Urinary bladder (tissue), 4 donors: ENCODE data around the gene C1orf21. TPM values are rescaled to one million over a fixed set of nuclear protein-coding genes. Genes with fewer than 3 reads are reported as not detected.

Experiments
- DNase-seq: peaks from one replicate; pipeline ENCODE4 v3.0.0-alpha.2; 2015; ENCODE audit errors: extremely low spot score
- H3K27ac ChIP-seq: one replicate; pipeline ENCODE4 v1.5.1; 2013; ENCODE audit warnings: low read depth, mild to moderate bottlenecking, moderate library complexity
- H3K36me3 ChIP-seq: one replicate; pipeline ENCODE4 v1.6.1; 2013; ENCODE audit warnings: mild to moderate bottlenecking, moderate library complexity; ENCODE audit not compliant: insufficient read depth
- H3K4me1 ChIP-seq: one replicate; pipeline ENCODE4 v1.6.1; 2013; ENCODE audit warnings: mild to moderate bottlenecking, moderate library complexity; ENCODE audit not compliant: insufficient read depth
- H3K4me3 ChIP-seq: one replicate; pipeline ENCODE4 v1.5.1; 2013; ENCODE audit warnings: low read depth, low read length
- WGBS: extraction: QIAGEN DNeasy Blood & Tissue Kit; methylation state at CpG from one replicate; pipeline ENCODE4 v1.1.7; 2013; 5-methylcytosine and 5-hydroxymethylcytosine counted together
- polyA plus RNA-seq: library from polyadenylated mRNA; stranded (reverse); fragments of 200-250 nt; gene quantifications from one replicate; pipeline ENCODE4 v1.2.3, GENCODE V29; 2013
- total RNA-seq: library from RNA; depleted of rRNA; stranded (reverse); fragments of >200 nt; gene quantifications from one replicate; pipeline ENCODE4 v1.2.3, GENCODE V29; 2014
- donor health status: healthy with polysubstance abuse.
- donor health status: healthy.

C1orf21 gene
- total and polyA plus RNA-seq, 2 donors = 67.3 to 100 TPM

GRCh38 chr1:184408580-184408979 lies 21.8 kb downstream of the C1orf21 start:
- Histone ChIP-seq H3K4me3 (no peak overlapping the region), H3K27ac (no peak overlapping the region), H3K4me1 (peaks cover 5% of the 10 kb centered on the region), H3K36me3 (no peaks in the 10 kb centered on the region)
- DNase-seq = no peak
- 80% methylated on average over 2 of the region's 2 CpGs for WGBS

GRCh38 chr1:184409011-184409410 lies 22.2 kb downstream of the C1orf21 start:
- WGBS = 59% methylated on average over 3 of the region's 3 CpGs
- no peak overlapping the region for H3K4me3 ChIP-seq

GRCh38 chr1:184412472-184412871 lies 25.6 kb downstream of the C1orf21 start:
- Histone ChIP-seq H3K27ac (no peak overlapping the region), H3K4me3 (no peak overlapping the region), H3K36me3 (no peaks in the 10 kb centered on the region), H3K4me1 (peaks cover 3% of the 10 kb centered on the region)
- DNase-seq = no peak
- WGBS = 100% methylated on average over 1 of the region's 1 CpG

More at GRCh38 chr1:184409011-184409410, 22.2 kb downstream of the C1orf21 start:
- no peak for DNase-seq
- Histone ChIP-seq H3K27ac (no peak overlapping the region), H3K36me3 (no peaks in the 10 kb centered on the region), H3K4me1 (peaks cover 5% of the 10 kb centered on the region)

- peaks cover 2% of the 10 kb centered on the region for H3K4me1 ChIP-seq
These were observed 29.7 kb downstream of the C1orf21 start for GRCh38 chr1:184416481-184416880.

GRCh38 chr1:184416946-184417345 lies 30.1 kb downstream of the C1orf21 start:
- H3K4me3 ChIP-seq = no peak overlapping the region
- no peak for DNase-seq
- no peaks in the 10 kb centered on the region for H3K36me3 ChIP-seq
- H3K27ac ChIP-seq = no peak overlapping the region
- 43% methylated on average over 3 of the region's 3 CpGs for WGBS
- H3K4me1 ChIP-seq = peaks cover 2% of the 10 kb centered on the region

More at GRCh38 chr1:184416481-184416880, 29.7 kb downstream of the C1orf21 start:
- no peaks in the 10 kb centered on the region for H3K36me3 ChIP-seq
- WGBS = 30% methylated on average over 2 of the region's 2 CpGs
- H3K27ac ChIP-seq = no peak overlapping the region
- H3K4me3 ChIP-seq = no peak overlapping the region
- no peak for DNase-seq

GRCh38 chr1:184417916-184418315 lies 31.1 kb downstream of the C1orf21 start:
- Histone ChIP-seq H3K27ac (no peak overlapping the region), H3K4me1 (peaks cover 2% of the 10 kb centered on the region), H3K36me3 (no peaks in the 10 kb centered on the region), H3K4me3 (no peak overlapping the region)
- WGBS = 100% methylated on average over 1 of the region's 1 CpG
- no peak for DNase-seq

DNA sequence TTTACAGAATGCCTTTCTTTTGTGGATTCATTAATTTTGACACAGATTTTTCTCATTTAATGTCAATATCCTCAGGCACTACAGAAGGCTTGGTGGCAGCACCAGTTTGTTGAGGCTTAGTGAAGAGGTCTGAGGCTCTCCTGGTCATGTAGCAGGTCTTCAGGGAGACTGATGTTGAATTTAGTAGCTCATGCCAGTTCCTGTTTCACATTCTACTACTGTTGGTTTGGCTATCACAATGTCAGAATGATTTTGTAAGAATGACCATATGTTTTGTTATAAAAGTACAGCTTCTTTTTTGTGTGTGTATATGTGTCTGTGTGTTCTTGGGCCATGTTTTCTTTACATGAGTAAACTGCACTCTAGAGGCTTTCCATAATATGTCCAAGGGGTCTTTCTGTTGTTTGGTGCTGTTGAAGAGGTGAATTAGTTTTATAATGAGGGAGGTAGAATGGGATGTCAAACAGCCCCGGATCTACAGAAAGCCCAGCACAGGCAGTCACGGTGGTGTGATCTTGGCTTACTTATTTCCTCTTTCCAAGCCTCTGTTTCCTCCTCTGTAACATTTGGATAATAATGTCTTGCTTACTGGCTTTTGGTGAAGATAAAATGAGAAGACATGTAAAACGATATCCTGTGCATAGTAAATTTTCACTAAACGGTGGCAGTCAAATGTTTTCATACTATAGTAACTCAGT lies 32.0 kb downstream of the C1orf21 start:
- no peaks in the 10 kb centered on the region for H3K36me3 ChIP-seq
- H3K4me3 ChIP-seq = no peak overlapping the region
- peaks cover 2% of the 10 kb centered on the region for H3K4me1 ChIP-seq
- DNase-seq = no peak
- H3K27ac ChIP-seq = no peak overlapping the region
- WGBS = 81% methylated on average over 4 of the region's 4 CpGs

GRCh38 chr1:184419350-184420161 lies 32.7 kb downstream of the C1orf21 start:
- DNase-seq = no peak
- Histone ChIP-seq H3K36me3 (no peaks in the 10 kb centered on the region), H3K4me1 (peaks cover 2% of the 10 kb centered on the region), H3K27ac (no peak overlapping the region), H3K4me3 (no peak overlapping the region)
- WGBS = 74% methylated on average over 5 of the region's 5 CpGs

- no peaks in the 10 kb centered on the region for H3K36me3 ChIP-seq
- no peak overlapping the region for H3K4me3 ChIP-seq
- WGBS = 61% methylated on average over 9 of the region's 9 CpGs
- DNase-seq = no peak
- H3K4me1 ChIP-seq = peaks cover 2% of the 10 kb centered on the region
- no peak overlapping the region for H3K27ac ChIP-seq
These were observed 35.8 kb downstream of the C1orf21 start for GRCh38 chr1:184422490-184423233.

DNA sequence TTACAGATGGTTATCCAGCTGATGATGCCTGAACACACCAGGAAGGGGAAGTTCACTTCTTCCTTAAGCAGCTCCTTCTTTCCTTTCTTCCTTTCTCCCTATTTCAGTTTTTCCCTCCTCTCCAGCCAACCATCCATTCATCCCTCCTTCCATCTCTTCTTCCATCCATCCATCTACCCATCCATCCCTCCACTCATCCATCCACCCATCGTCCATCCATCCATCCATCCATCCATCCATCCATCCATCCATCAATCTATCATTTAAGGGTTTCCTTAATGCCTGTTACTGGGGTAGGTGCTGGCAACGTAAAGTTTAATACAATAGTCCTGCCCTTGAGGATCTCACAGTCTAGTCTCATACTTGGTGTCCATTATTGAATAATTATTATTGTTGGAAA lies 36.8 kb downstream of the C1orf21 start:
- Histone ChIP-seq H3K36me3 (no peaks in the 10 kb centered on the region), H3K4me1 (peaks cover 2% of the 10 kb centered on the region), H3K4me3 (no peak overlapping the region), H3K27ac (no peak overlapping the region)
- 75% methylated on average over 2 of the region's 2 CpGs for WGBS
- no peak for DNase-seq

DNA sequence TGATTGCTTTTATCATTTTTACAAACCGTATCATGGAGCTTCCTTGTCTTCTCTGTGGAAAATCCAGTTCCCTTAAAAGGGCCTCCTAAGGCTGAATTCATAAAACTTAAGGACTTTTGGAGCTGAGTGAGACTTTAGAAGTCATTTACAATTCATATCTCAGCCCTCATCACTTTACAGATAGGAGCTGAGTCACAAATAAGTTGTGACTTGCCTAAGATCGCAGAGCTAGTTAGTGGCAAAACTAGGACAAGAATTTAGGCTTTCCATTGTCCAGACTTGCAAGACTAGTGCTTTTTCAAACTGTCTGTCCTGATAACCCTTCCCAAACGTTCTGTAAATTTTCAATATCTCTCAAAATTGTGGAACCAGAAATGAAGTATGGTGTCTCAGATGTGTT lies 37.3 kb downstream of the C1orf21 start:
- H3K27ac ChIP-seq = no peak overlapping the region
- DNase-seq = no peak
- no peaks in the 10 kb centered on the region for H3K36me3 ChIP-seq
- peaks cover 2% of the 10 kb centered on the region for H3K4me1 ChIP-seq
- WGBS = 49% methylated on average over 3 of the region's 3 CpGs
- no peak overlapping the region for H3K4me3 ChIP-seq

GRCh38 chr1:184424945-184425344 lies 38.1 kb downstream of the C1orf21 start:
- H3K36me3 ChIP-seq = no peaks in the 10 kb centered on the region
- WGBS = 80% methylated on average over 2 of the region's 2 CpGs
- no peak overlapping the region for H3K4me3 ChIP-seq
- H3K27ac ChIP-seq = no peak overlapping the region
- peaks cover 2% of the 10 kb centered on the region for H3K4me1 ChIP-seq
- no peak for DNase-seq

- WGBS = 52% methylated on average over 7 of the region's 7 CpGs
- no peak overlapping the region for H3K4me3 ChIP-seq
- no peaks in the 10 kb centered on the region for H3K36me3 ChIP-seq
- peak; percentile 56 for DNase-seq
- H3K4me1 ChIP-seq = no peaks in the 10 kb centered on the region
- peak overlapping the region; percentile 5 for H3K27ac ChIP-seq
These were observed 38.8 kb downstream of the C1orf21 start for GRCh38 chr1:184425449-184426277.
